ENCODE measurements around the gene PDE6A.
A peak's percentile ranks its signal among the peaks of the same experiment; 100 is the strongest.

Gene PDE6A

GRCh38 chr5:149944666-149945065 is at the start of gene PDE6A:
TSS of gene PDE6A (minus strand) at chr5:149944793. CDS start at chr5:149944673, 120 bp downstream.
- DNase-seq: no peak

DNA sequence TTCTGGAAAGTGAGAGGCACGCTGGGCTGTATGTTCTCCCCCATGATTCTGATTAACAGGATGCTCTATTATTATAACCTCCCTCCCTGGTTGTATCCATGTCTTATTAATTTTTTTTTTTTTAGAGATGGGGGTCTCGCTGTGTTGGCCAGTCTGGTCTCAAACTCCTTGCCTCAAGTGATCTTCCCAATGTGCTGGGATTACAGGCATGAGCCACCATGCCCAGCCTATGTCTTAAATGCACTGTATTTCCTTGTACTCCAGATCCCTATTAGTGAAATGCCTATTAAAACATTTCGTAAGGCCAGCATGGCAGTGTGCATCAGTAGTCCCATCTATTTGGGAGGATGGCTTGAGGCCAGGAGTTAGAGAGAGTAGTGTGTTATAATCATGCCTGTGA is 48.9 kb upstream of the PDE6A start:
- no peak for DNase-seq

DNA sequence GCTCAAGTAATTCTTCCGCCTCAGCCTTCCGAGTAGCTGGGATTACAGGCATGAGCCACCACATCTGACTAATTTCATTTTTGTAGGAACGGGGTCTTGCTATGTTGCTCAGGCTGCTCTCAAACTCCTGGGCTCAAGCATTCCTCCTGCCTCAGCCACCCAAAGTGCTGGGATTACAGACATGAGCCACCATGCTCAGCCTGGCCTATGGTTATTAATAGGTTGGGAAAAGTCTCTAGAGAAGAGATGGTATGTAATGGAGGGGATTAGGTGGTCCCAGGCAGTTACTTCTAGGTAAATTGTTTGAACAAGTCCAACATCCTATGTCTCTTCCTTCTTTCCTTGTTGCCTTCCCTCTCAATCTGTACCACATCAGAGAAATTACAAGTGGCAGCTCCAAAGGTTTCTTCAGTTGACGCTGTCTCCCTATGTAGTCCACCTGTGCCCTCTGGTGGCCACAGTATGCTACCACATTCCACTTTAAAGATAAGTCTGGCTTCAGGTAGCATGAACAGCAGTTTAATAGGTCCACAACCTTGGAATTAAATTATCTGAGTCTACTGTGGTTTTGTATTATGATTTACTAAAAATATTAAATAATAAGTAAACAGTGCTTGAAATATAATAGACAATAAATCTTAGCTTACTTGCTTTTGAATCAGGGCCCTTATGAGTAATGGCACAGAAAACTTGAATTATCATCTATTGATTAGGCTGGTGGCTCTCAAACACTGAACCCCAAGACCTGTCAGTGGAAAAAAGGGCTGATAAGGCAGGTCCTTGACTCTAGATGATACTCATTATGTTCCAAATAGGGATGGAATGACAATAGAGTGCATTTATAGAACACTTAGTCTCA is 46.2 kb upstream of the PDE6A start:
- peak; percentile 90 for DNase-seq

DNA sequence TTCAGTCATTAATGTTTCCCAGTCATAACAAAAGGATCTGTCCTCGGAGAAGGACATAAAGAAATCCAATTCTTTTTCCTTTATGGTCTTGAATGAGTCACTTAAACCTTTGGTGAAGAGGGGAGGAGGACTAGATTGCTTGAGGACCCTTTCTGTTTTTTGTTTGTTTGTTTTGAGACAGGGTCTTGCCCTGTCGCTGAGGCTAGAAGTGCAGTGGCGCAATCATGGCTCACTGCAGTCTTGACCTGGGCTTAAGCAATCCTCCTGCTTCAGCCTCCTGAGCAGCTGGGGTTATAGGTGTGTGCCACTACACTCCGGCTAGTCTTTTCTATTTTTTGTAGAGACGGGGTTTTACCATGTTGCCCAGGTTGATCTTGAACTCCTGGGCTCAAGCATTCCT is 43.5 kb upstream of the PDE6A start:
- DNase-seq: no peak

DNA sequence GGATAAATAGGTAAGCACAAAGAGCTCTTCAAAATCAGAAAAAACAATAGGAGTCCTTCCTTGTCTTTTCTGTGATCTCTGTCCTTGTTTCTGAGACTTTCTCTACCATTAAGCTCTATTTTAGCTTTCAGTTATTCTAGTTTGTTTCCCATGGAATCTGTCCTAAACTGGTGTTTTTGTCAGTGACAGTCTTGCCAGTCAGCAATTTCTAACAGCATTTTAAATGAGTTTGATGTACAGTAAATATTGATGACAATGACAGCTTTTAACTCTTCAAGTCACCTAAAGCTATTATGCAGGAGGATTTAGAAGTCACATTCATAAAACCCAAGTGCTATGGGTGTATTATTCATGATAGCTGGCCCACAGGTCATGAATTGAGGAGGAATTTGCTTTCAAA is 37.9 kb upstream of the PDE6A start:
- DNase-seq: no peak

DNA sequence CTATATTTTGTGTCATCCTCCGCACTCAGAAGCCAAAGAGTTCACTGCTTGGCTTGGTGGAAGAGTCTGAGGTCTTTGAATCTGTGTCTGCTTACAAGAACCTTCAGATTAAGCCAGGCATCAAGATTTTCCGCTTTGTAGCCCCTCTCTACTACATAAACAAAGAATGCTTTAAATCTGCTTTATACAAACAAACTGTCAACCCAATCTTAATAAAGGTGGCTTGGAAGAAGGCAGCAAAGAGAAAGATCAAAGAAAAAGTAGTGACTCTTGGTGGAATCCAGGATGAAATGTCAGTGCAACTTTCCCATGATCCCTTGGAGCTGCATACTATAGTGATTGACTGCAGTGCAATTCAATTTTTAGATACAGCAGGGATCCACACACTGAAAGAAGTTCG is 36.6 kb upstream of the PDE6A start:
- no peak for DNase-seq

- DNase-seq: no peak
Observed at GRCh38 chr5:149979896-149980295, 35.3 kb upstream of the PDE6A start.

GRCh38 chr5:149975409-149975808 is 30.8 kb upstream of the PDE6A start:
- no peak for DNase-seq

DNA sequence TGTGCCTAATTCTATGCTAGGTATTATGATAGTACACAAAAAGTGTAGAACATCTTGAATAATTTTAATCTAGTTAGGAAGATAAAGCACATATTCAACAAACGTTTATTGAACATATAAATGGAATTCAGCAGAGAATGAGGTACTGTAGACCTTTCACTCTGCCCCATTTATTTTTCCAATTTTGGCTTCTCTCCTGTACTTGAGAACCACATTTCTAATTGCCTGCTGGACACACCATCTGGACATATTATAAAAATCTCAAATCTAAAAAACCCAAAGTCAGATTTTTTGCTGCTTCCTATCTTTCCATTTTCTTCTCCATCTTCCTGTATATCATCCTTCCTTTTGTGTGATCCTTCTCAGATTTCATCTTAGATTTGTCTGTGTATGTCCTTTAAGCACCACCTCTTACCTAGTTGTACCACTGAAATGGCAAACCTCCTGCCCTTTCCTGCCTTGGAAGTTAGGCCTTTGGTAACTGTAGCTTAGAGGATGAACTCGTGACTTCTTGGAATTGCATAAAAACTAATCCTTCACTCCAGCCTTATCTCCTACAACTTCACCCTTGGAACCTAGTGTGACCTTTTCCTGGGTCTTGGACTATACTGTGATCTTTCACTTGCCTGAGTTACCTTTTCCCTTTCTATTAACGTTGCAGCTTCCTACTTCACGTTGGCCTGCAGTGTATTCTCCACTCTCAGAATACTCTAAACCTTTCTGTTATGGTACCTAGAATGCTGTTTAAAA is 24.8 kb upstream of the PDE6A start:
- DNase-seq: no peak

GRCh38 chr5:149966946-149967345 is 22.4 kb upstream of the PDE6A start:
- no peak for DNase-seq

- no peak for DNase-seq
Observed at GRCh38 chr5:149963729-149964128, 19.1 kb upstream of the PDE6A start.

DNA sequence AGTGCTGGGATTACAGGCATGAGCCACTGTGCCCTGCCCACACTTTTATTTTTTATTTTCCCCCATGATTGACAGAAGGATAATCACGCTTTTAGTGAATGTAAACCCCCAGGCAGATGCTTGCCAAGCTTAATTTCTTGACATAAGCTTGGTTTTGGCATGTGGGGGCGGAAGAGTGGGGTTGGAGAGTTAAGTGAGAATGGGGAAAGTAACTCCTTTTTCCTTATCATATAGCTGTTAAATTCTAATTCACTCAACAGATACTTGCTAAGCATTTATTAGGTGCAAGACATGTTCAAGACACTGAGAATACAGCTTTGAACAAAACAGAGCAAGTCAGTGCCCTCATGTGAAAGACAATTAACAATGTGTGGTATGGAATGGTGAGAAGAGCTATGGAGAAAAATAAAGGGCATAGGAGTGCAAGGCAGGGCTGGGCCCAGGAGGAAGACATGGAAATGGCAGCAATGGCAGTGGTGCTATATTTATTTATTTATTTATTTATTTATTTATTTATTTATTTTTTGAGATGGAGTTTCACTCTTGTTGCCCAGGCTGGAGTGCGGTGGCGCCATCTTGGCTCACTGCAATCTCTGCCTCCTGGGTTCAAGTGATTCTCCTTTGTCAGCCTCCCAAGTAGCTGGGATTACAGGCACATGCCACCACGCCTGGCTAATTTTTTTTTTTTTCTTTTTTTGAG is 18.2 kb upstream of the PDE6A start:
- DNase-seq: no peak

DNA sequence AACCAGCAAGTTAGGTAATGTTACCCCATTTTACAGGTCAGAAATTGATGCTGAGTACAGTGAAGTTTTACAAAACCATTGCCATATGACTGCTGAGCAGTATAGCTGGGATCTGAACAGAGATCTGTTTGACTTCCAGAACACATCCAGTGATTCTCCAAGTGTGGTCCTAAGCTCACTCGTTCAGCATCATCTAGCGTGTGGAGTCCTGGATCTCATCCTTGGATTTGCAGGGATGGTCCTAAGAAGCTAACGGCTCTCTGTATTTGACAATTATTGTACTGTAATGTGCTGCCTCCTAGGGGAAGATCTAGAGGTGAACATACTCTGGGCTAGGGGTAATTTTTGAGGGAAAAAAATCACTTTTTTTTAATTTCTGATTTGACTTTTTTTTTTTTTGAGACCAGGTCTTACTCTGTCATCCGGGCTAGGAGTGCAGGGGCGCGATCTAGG is 17.4 kb upstream of the PDE6A start:
- DNase-seq: peak; percentile 26

- no peak for DNase-seq
Observed at GRCh38 chr5:149961186-149961685, 16.6 kb upstream of the PDE6A start.

- peak; percentile 98 for DNase-seq
Observed at GRCh38 chr5:149960272-149961185, 15.9 kb upstream of the PDE6A start, which contains the start of gene SLC26A2. TSS of gene SLC26A2 (plus strand) at chr5:149960758. CDS start at chr5:149977653, 16,895 bp downstream.

- DNase-seq: peak; percentile 40
Observed at GRCh38 chr5:149959406-149960236, 15.0 kb upstream of the PDE6A start.

DNA sequence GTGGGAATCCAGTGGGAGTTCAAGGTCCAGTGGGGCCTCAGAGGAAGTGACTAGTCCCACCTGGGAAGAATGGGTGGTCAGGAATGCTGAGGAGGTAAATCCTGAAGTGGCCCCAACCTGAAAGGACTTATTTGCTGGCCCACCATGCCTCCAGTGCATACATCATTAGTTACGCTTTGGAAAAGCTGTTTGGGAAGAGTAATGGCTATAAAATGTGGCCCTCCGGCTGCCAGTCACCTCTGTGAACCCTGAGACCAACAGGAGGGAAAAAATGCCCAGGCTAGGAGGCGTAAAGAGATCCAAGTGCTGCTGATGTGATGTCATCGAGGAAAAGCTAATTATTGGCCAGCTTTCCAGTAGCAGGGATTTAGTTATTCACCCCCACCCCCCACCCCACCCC is 13.3 kb upstream of the PDE6A start:
- DNase-seq: no peak

DNA sequence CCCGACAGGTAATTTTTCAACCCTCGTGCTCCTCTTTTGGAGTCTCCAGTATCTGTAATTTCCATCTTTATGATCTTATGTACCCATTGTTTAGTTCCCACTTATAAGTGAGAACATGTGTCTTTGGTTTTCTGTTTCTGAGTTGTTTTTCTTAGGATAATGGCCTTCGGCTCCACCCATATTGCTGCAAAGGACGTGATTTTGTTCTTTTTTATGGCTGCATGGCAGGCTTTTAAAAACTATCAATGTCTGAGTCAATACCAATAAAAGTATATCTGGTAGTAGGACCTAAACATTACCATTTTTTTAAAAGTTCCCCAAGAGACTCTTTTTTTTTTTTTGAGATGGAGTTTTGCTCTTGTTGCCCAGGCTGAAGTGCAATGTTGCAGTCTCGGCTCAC is 12.1 kb upstream of the PDE6A start:
- DNase-seq: no peak

DNA sequence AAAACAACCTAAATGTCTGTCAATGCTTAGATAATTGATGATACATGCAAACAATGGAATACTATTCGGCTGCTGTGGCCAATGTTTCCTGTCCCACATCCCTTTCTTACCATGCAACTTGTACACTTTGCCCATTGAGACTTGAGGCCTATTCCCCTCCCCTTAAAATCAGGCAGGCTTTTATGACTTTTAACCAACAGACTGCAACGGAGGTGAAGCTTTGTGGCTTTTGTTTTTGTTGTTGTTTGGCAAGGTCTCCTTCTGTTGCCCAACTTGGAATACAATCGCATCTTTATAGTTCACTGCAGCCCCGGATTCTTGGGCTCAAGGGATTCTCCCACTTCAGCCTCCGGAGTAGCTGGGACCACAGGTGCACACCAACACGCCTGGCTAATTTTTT is 10.2 kb upstream of the PDE6A start:
- no peak for DNase-seq

- DNase-seq: no peak
Observed at GRCh38 chr5:149953436-149954121, 9.0 kb upstream of the PDE6A start.

Measured in NCI-H510A treated with DMSO at 0.1 percent for 48 hours (cell line).